ENCODE results near the gene ASB15.

ASB15 gene

DNA sequence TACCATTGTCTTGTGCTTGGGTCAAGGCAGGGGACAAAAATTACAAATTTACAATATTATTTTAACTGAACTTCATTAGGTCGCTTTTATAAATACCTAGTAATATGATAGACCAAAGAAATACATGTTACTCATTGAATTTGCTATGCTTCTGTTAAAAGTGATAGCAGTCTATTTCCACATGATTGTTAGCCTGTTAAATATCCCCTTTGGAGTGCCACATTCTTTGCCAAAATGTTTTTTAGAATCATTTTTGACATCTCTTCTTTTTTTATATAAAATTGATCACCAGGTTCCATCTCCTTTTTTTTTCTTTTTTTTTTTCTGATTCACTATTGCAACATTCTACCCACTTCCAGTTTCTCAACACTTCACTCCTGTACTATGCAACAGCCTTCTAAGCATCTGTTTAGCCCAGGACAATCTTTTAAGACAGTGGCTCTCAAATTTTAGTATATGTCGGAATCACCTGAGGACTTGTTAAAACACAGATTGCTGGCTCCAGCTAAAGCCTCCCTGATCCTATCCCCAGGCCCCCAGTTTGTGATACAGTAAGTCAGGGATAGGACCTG lies 27.6 kb upstream of the ASB15 start:
- Mint-ChIP-seq H3K36me3 (no peaks in the 10 kb centered on the region), H3K27me3 (peaks cover 11% of the 10 kb centered on the region), H3K4me1 (peaks cover 8% of the 10 kb centered on the region), H3K27ac (no peak overlapping the region), H3K9me3 (no peaks in the 10 kb centered on the region), H3K4me3 (no peak overlapping the region)
- no peak for ATAC-seq

DNA sequence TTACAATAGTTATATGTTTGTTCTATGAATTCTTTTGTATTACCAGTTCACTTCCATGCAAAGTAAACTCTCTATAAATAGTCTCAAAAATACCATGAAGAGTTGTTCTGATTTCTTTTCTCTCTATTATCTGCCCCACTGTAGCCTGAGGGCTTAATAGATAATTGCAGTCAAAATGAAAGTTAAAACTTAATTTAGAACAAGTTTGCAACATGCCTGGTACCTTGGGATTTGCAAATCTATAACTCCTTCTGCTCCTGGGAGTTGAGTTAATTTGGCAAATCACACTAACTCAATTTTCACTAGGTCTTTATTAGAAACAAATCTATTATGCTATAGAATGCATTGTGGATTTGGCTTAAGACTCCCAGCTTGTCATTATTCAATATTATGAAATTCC lies 22.2 kb upstream of the ASB15 start:
- ATAC-seq, result no peak
- H3K36me3 Mint-ChIP-seq, result no peaks in the 10 kb centered on the region
- H3K27me3 Mint-ChIP-seq, result peaks cover 25% of the 10 kb centered on the region
- no peak overlapping the region for H3K4me3 Mint-ChIP-seq
- no peak overlapping the region for H3K27ac Mint-ChIP-seq
- no peaks in the 10 kb centered on the region for H3K4me1 Mint-ChIP-seq
- no peaks in the 10 kb centered on the region for H3K9me3 Mint-ChIP-seq

DNA sequence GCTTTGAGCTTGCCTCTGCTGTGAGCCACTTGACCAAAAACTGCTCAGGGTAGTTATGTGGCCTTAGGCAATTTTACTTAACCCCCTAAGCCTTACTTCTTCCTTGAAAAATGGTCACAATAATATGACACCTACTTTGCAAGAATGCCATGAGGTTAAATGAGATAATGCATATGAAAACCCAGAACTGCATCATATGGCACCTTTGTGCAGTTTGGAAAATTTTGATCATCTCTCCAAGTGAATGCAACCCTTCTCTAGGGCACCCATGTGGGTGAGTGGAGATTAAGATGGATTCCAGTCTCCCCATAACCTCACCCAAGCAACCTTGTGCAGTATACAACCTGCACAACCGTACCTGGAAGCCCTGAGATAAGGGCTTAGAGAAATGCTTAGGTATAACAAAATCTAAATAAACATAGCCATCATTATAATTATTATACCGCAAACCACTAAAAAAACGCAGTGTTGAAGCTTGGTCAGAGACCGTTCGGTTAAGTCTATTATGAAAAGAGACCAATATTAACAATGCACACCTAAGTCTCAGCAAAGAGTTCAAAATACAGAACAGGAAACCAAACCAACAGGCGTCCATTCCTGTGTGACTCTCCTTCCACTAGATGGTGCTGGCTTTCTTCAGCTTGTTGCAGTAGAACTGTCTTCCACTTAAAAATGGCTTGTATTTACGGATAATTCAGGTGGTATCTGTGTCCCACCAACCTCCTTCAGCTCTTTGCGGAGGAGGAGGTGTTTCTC lies 21.0 kb upstream of the ASB15 start:
- H3K9me3 Mint-ChIP-seq, result no peaks in the 10 kb centered on the region
- no peak for ATAC-seq
- H3K27ac Mint-ChIP-seq, result no peak overlapping the region

DNA sequence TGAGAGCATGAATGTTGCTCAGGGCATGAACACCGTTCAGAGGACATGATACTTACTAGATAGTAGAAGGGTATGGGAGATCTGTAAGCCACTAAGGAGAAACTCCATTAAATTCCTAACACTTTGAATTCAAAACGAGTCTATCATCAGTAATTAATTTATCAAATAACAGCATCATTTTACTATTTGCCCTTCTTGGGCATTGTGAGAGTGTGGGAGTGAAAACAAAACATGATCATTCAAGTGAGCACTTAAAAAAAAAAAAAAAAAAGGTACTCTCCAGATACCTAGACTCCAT lies 20.5 kb upstream of the ASB15 start:
- Mint-ChIP-seq H3K27me3 (peaks cover 25% of the 10 kb centered on the region), H3K4me1 (no peaks in the 10 kb centered on the region), H3K9me3 (no peaks in the 10 kb centered on the region), H3K4me3 (no peak overlapping the region), H3K36me3 (no peaks in the 10 kb centered on the region), H3K27ac (no peak overlapping the region)
- no peak for ATAC-seq

More for the DNA sequence above, 21.0 kb upstream of the ASB15 start:
- no peak overlapping the region for H3K4me3 Mint-ChIP-seq
- H3K4me1 Mint-ChIP-seq, result no peaks in the 10 kb centered on the region
- H3K36me3 Mint-ChIP-seq, result no peaks in the 10 kb centered on the region
- H3K27me3 Mint-ChIP-seq, result peaks cover 25% of the 10 kb centered on the region

DNA sequence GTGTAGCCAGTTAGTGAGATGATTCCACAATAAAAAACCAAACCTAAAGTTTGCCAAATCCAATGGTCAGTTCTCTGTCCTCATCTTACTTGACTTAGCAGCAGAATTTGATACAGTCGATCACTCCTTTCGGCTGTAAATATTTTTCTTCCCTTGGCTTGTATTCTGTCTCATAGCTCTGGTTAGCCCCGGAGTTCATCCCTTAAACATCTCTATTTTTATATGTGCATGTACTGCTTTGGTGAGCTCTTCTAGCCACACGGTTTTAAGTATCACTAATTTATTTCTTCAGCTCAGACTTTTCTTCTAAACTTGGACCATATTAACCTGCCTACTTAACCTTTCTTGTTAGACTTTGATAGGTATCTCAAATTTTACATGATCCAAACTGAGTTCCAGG lies 17.8 kb upstream of the ASB15 start:
- Mint-ChIP-seq H3K9me3 (no peaks in the 10 kb centered on the region), H3K4me1 (no peaks in the 10 kb centered on the region), H3K4me3 (no peak overlapping the region), H3K36me3 (no peaks in the 10 kb centered on the region), H3K27ac (no peak overlapping the region), H3K27me3 (peaks cover 15% of the 10 kb centered on the region)
- no peak for ATAC-seq

GRCh38 chr7:123588376-123588775 lies 13.2 kb upstream of the ASB15 start:
- Mint-ChIP-seq H3K27ac (no peak overlapping the region), H3K4me3 (no peak overlapping the region), H3K27me3 (peaks cover 31% of the 10 kb centered on the region), H3K36me3 (no peaks in the 10 kb centered on the region), H3K9me3 (no peaks in the 10 kb centered on the region), H3K4me1 (no peaks in the 10 kb centered on the region)
- no peak for ATAC-seq

DNA sequence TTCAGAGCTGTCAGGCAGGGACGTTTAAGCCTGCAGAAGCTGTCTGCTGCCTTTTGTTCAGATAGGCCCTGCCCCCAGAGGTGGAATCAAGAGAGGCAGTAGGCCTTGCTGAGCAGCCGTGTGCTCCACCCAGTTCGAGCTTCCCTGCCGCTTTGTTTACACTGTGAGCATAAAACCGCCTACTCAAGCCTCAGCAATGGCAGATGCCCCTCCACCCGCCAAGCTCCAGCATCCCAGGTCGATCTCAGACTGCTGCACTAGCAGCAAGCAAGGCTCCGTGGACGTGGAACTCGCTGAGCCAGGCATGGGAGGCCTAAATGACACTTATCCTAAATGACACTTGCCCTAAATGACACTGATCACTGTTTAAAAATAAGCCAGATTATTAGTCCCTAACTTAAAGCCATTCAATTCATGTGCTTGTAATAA lies 6.8 kb upstream of the ASB15 start:
- no peak overlapping the region for H3K27ac Mint-ChIP-seq
- peaks cover 63% of the 10 kb centered on the region for H3K27me3 Mint-ChIP-seq
- no peaks in the 10 kb centered on the region for H3K4me1 Mint-ChIP-seq
- no peaks in the 10 kb centered on the region for H3K9me3 Mint-ChIP-seq
- H3K36me3 Mint-ChIP-seq, result no peaks in the 10 kb centered on the region
- ATAC-seq, result no peak
- H3K4me3 Mint-ChIP-seq, result no peak overlapping the region

- H3K27me3 Mint-ChIP-seq, result peaks cover 36% of the 10 kb centered on the region
- no peaks in the 10 kb centered on the region for H3K4me1 Mint-ChIP-seq
- no peak overlapping the region for H3K4me3 Mint-ChIP-seq
- ATAC-seq, result no peak
- no peak overlapping the region for H3K27ac Mint-ChIP-seq
- no peaks in the 10 kb centered on the region for H3K9me3 Mint-ChIP-seq
- no peaks in the 10 kb centered on the region for H3K36me3 Mint-ChIP-seq
Measured at GRCh38 chr7:123598657-123599056, 3.0 kb upstream of the ASB15 start.

GRCh38 chr7:123599766-123600165 lies 1.9 kb upstream of the ASB15 start:
- Mint-ChIP-seq H3K4me3 (no peak overlapping the region), H3K27me3 (peaks cover 31% of the 10 kb centered on the region), H3K4me1 (no peaks in the 10 kb centered on the region), H3K9me3 (no peaks in the 10 kb centered on the region), H3K27ac (no peak overlapping the region), H3K36me3 (no peaks in the 10 kb centered on the region)
- no peak for ATAC-seq

DNA sequence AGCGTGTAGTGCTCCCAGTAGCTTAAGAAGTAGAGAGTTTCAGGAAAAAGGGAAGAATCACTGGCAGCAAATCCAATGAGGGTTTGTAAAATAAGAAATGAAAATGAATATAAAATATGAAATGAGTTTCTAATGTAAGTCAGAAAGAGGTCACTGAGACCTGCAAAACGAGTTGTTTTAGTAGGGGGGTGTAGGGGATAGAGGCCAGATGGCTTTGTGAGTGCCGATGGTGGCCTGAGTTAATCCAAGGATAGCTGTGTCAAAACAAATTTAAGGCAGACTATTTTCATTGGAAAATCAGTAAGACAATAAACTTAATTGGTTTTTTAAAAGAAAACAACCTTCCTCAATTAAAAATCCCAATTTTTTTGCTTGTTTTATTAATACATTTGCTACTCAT lies 745 bp upstream of the ASB15 start:
- no peaks in the 10 kb centered on the region for H3K9me3 Mint-ChIP-seq
- no peaks in the 10 kb centered on the region for H3K4me1 Mint-ChIP-seq
- no peak overlapping the region for H3K4me3 Mint-ChIP-seq
- H3K36me3 Mint-ChIP-seq, result no peaks in the 10 kb centered on the region
- no peak for ATAC-seq
- H3K27ac Mint-ChIP-seq, result no peak overlapping the region
- peaks cover 21% of the 10 kb centered on the region for H3K27me3 Mint-ChIP-seq

GRCh38 chr7:123602648-123603047 lies 1.0 kb downstream of the ASB15 start:
- Mint-ChIP-seq H3K27me3 (peaks cover 19% of the 10 kb centered on the region), H3K4me1 (no peaks in the 10 kb centered on the region), H3K27ac (no peak overlapping the region), H3K9me3 (no peaks in the 10 kb centered on the region), H3K4me3 (no peak overlapping the region), H3K36me3 (no peaks in the 10 kb centered on the region)
- ATAC-seq, result no peak

DNA sequence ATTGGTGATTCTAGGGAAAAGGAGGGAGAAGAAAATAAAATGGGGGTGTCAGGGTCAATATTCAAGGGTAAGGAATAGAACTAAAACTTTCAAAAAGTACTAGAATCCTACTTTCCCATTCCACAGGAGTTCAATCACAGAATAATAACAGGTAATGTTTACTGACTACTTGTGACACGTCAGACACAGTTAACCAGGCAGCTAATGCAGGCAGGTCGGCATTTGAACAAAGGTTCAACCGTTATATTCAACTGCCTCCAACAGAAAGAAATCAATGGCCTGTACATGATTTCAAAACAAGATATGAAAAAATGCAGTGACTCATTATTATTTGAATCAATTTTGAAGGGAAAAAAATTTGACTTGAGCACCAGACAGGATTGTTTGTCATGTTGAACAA lies 3.1 kb downstream of the ASB15 start:
- no peaks in the 10 kb centered on the region for H3K9me3 Mint-ChIP-seq
- H3K36me3 Mint-ChIP-seq, result no peaks in the 10 kb centered on the region
- H3K27ac Mint-ChIP-seq, result no peak overlapping the region
- H3K4me1 Mint-ChIP-seq, result no peaks in the 10 kb centered on the region
- ATAC-seq, result no peak
- H3K4me3 Mint-ChIP-seq, result no peak overlapping the region
- peaks cover 13% of the 10 kb centered on the region for H3K27me3 Mint-ChIP-seq

- Mint-ChIP-seq H3K9me3 (no peaks in the 10 kb centered on the region), H3K27ac (no peak overlapping the region), H3K4me1 (no peaks in the 10 kb centered on the region), H3K36me3 (no peaks in the 10 kb centered on the region), H3K4me3 (no peak overlapping the region), H3K27me3 (peaks cover 13% of the 10 kb centered on the region)
- ATAC-seq, result no peak
Measured at GRCh38 chr7:123607423-123607975, 5.9 kb downstream of the ASB15 start.

GRCh38 chr7:123608991-123609882 lies 7.6 kb downstream of the ASB15 start:
- no peak for ATAC-seq
- peaks cover under 1% of the 10 kb centered on the region for H3K27me3 Mint-ChIP-seq

GRCh38 chr7:123609883-123610239 lies 8.2 kb downstream of the ASB15 start:
- Mint-ChIP-seq H3K4me3 (no peak overlapping the region), H3K4me1 (no peaks in the 10 kb centered on the region), H3K36me3 (no peaks in the 10 kb centered on the region), H3K9me3 (no peaks in the 10 kb centered on the region), H3K27ac (no peak overlapping the region), H3K27me3 (no peaks in the 10 kb centered on the region)
- no peak for ATAC-seq

More at GRCh38 chr7:123608991-123609882, 7.6 kb downstream of the ASB15 start:
- Mint-ChIP-seq H3K27ac (no peak overlapping the region), H3K9me3 (no peaks in the 10 kb centered on the region), H3K4me1 (no peaks in the 10 kb centered on the region), H3K4me3 (no peak overlapping the region), H3K36me3 (no peaks in the 10 kb centered on the region)
